ENCODE results near the gene UBL7.
A peak's percentile ranks its signal among the peaks of the same experiment; 100 is the strongest.

The UBL7 gene

DNA sequence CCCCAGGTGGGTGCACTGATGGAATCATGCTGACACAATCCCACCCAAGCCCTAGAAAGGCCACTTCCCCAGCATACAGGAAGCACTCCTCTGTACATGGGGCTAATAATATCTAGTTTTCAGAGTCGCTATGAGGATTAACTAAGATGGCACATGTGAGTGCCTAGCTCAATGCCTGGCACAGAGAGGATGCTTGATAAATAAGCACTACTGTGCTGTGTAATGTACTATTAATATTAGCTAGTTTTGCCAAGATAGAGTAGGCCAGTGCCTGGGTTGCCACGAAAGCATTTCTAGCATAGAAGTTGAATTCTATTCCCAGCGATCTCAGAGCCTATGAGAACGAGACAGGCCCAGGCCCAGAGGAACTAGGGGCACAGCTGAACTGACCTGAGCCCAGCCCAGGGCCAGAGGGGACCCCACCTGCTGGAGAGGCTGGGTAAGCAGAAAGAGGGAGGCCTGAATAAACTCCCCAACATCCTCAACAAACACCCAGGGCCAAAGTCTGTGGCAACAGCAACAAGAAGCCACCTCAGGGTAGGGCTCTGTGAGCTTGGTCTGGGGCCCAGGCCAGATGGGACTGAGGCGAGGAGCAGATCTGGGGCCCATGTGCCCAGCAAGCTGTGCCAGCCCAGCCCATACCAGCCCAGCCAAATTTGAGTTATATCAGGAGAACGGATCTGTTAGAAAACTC lies 19.6 kb downstream of the UBL7 start:
- no peak for DNase-seq (ENCODE audit: low read depth)

DNA sequence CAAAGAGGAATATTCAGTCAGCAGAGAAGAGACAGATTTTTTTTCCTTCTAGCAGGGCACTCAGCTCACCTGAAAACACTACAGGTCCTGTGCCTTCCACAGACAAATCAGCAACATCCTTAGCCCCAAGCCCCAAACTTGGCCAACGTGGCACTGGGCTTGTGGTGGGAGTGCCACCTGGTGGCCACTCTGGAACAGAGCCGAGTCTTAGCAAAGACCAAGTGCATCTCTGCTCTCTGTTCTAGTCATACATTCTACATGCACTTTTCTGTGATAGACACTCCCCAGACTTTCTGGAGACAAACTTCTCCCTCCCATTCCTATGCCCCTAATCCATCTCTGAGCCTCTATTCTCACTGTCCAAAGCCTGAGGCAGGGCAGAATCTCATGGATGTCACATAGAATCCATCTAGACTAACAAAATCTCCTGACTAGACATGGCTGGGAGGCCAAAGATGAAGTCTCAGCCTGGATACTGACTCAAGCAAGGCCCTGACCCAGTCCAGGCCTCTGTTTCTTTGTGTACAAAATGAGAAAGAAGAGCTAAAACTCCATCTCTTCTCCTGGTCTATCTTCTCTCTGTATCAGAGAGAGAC lies 22.1 kb downstream of the UBL7 start:
- DNase-seq (ENCODE audit: low read depth): peak; percentile 62

DNA sequence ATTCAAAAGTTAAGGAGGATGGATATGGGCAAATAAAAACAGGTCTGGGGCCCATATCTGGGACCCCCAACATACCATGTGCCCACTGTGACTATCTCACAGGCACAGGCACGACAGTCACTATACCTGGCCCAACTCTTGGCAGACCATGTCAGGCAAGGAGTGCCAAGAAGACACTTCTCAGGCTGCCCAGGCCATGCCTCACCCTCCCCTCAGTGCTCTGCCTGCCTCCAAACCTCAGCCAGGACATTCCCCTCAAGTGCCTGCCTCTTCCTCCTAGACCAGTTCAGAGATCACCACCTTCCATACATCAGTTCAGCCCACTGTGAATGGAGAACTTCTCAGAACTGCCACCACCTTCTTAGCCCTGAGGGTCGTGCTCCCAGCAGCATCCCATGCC lies 22.8 kb downstream of the UBL7 start:
- DNase-seq (ENCODE audit: low read depth): no peak

DNA sequence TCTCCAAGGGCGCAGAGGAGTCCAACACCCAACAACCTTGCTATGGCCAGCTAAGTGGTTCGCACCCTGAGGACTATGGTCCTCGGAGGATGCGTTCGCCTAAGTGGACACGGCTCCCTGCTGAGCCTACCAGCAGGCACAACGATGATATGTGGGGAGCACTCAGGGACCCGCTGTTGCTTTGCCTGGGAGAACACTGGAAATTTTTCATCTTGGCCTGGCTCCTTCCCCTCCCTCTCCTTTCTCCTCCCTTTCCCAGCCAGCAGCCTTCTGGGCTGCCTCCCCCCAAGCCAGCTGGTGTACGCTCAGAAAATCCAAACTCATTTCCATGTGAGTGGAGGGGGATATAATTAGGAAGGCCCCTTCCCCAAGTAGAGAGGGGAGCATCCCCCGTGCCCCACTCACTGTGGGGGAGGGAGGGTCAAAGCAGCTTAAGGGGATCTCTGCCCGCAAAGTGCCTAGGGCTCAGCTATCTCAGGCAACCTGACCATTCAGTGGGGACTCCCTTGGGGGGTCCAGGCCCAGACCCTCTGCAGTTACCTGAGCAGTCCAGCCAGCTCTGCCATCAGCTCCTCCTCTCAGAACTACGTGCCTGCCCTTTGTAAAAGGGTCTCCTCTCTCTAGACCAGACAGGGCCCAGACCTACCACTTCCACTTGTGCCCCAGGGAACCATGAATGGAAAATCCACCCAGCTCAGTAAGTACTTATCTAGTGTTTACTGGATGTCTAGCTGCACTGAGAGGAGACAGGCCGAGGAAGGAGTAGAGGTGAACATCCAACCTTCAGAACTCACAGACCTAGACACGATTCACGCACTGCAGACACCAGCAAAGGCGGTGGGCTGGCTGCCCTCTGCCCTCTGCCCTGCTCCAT lies 26.5 kb downstream of the UBL7 start:
- no peak for DNase-seq (ENCODE audit: low read depth)

DNA sequence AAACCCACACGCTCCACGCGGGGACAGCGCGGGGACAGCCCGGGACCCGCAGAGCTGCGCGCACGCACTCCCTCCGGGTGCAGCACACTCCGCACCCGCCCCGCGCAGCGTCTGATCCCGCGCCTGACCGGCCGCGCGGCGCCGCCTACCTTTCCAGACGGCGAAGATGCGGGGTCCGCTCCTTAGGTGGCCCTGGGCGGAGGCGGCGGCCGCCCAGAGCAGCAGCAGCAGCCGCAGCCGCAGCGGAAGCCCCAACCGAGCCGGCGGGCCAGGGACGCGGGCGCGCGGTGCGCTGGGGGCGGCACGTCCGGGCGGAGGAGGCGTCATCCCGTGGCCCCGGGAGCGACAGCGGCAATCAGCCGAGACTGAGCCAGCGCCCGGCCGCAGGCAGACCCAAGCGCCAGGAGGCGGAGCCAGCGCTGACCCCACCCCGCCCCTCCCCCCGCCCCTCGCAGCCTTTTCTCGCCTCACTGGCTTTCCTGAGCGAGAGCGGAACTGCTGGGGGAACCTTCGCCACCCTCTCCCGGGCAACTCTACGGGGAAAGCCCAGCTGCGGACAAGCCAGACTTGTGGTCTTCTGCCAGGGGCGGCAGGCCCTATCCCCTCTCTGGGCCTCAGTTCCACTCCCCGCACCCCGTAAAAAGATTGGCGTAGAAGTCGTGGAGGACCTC lies 27.2 kb downstream of the UBL7 start, which contains the start of gene SEMA7A:
TSS of gene SEMA7A (minus strand) at position 367 of the 671 bp plus-strand sequence. CDS start at position 327, 40 bp downstream.
- DNase-seq (ENCODE audit: low read depth): peak; percentile 42

DNA sequence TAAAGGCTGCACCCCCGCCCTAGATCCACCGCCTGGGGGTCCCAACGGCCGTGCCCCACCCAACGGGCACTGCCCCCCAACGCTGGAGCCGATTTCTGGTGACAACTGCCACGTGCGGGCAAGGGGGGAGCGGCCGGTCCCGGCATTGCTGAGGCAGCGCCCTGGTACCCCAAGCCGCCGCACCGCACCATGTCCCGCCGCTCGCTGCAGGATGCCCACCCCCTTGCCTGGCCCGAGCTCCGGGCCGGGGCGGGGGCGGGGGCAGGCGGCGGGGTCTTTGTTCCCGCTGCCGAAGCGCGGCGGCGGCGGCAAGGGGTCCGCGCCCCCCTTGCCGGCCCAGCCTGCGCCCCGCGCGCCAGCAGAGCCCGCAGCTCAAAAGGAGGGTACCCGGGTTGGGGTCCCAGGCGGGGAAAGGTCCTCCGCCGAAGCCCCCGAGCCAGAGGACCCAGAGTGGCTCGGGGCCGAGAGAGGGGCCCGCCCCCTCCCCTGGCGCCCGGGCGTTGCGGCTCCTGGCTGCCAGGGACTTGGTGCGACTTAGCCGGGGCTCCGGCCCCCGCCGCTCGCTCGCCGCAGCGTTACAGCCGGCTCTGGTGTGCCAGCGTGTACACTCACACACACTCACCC lies 27.9 kb downstream of the UBL7 start:
- no peak for DNase-seq (ENCODE audit: low read depth)

DNA sequence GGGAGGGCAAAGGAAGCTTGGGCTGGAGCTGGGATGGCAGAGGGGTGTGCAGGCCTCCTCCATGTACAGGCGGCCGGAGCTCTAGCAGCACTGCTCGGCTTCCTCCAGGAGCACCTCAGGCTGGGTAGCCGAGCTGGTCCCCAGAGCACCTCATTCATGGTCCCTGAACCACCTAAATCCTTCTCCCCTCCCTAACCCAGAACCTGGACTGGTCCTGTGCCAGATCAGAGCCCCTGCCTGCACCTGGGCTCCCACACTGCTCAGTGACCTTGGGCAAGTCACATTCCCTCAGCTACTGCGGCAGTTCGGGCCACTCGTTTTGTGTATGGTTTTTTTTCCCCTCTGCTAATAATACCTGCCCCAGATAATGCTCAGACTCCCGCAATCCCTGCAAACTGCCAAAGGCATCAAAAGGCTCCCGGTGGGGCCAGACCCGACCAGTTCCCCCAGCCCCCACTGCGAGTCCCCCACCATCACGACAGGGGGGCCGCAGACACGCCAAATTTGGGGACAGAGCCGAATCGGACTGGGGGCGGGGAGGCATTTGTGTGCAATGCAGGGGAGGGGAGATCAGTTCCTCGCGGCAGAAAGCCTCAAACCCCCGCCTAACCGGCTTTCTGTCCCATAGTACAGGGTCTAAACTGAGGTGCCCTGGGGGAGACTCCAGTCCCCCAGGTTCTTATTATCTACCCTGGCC lies 28.5 kb downstream of the UBL7 start:
- no peak for DNase-seq (ENCODE audit: low read depth)

DNA sequence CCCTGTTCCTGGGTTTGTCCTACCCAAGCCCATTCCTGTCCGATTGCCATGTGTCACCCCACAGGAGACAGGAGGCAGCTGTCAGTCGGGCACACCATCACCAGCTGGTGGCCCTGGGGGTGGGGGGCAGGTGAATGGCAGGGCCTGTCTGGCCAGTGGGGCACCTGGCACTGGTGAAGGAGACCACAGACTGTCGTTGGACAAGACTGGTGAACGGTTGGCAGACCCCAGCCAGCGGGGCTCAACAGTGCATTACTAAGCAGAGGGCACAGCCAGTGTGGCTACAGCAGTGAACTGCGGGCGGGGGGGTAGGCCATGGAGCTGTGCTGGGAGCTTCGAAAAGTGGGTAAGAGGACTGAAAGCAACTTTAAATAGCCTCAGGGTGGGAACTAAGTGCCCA lies 29.3 kb downstream of the UBL7 start:
- DNase-seq (ENCODE audit: low read depth): no peak

DNA sequence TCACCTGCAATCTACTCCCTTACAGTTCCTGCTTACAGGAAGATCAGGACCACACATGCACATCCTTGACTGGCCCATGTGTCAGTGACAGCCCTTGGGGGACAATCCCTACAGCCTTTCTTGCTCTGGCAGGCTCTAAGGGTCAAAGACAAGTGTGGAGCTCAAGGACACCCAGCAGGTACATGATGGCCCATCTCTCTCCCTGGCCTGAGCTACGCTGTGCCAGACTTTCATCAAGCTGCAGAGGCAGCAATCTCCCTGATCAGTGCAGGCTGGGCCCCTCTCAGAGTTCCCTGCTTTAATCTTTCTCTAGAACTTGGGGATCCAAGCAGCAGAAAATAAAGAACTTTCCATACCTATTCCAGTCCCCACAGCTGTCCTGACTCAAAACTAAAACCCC lies 29.8 kb downstream of the UBL7 start:
- no peak for DNase-seq (ENCODE audit: low read depth)

DNA sequence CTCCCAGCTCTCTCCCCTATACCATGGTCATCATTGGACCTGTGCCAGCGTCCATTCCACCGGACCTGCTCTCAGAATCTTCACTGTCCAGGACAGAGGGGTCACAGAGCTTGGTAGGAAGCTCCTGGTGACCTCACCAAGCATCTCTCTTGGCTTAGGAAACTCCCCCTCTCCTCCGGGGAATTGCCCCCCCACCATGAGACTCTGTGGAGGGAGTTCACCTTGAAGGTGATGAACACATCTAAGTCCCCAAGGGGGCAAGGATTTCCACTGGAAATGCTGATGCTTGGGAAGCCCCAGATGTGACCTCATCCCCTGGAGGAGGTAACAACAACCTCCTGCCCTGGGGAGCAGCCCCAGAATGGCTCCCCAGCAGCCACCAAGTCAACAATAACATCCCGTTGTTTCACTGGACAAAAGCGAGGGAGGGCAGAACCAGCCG lies 30.4 kb downstream of the UBL7 start:
- DNase-seq (ENCODE audit: low read depth): no peak

DNA sequence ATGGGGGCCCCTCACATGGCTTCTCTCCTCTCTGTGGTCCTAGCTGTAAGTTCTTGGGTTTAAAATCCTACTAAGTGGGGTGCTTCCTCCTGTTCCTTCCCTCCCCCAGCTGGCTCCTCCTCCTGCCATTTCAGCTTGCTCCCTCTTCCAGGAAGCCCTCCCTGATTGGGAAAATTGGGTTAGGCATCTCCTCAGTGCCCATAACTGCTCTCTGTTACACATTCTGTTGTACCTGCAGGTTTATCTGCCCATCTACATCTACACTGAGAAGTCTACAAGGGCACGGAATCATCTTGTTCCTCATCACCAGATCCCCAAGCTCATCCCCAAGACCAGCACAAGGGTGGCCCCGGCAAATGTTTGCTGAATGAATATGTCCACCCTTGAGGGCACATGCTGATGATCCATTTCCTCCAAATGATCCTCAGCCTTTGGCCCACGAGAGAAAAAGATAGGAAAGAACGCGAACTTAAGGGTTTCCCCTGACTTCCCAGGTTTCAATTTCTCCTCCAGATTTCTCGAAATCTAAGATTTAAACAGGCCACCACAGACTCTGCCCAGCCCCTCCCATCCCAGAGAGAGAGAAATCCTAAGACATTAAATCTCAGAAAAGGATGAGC lies 31.1 kb downstream of the UBL7 start:
- DNase-seq (ENCODE audit: low read depth): no peak

DNA sequence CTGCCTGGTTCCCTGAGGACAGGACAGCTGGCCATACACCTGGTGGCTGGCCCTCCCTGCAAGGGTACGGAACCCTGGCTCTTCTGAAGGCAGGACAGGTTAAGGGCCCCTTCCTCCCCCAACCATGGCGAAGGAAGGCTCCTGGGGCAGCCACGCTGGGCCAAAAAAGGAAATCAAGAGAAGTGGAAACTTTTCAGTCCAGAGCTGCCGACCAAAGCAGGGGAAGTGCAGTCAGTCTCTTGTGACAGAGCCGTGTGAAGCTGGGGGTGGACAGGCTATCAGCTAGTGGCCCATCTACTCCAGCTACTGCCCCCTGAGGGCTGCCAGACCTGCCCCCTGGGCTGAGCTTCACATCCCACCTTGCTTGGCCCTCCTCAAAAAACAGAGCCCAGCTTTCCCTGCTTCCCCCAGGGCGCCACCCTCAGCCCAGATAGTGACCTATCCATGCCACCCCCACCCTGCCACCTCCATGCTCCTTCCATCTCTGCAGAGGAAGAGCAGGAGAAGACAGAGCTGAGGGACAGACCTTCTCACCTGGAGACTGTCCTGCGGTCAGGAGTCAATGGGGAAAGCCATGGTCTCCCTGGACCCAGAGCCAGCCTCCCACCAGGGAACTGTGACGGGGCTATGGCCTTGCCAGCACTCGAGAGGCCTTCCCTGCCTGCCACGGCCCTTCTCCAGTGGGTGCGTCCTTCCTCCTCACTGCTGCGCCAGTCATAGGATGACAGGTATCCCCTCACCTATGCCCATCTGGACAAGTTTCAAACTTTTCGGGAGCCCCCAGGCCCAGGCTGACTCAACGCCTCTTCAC lies 31.8 kb downstream of the UBL7 start:
- no peak for DNase-seq (ENCODE audit: low read depth)

DNA sequence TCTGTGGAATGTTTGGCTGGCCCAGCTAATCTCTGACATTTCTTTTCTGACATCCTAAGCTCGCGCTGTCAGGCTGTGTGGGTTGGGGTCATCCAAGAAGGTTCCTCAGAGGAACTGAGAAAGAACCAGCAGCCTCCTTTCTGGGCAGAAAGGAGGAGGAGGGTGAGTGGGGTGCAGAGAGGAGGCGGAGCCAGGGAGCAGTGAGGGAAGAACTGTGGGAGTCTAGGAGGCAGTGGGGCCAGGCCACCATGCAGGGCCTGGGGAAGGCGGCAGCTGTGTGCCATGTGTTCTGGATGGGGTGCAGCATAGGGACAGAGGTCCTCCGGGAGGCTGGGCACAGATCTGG lies 32.5 kb downstream of the UBL7 start:
- DNase-seq (ENCODE audit: low read depth): no peak

DNA sequence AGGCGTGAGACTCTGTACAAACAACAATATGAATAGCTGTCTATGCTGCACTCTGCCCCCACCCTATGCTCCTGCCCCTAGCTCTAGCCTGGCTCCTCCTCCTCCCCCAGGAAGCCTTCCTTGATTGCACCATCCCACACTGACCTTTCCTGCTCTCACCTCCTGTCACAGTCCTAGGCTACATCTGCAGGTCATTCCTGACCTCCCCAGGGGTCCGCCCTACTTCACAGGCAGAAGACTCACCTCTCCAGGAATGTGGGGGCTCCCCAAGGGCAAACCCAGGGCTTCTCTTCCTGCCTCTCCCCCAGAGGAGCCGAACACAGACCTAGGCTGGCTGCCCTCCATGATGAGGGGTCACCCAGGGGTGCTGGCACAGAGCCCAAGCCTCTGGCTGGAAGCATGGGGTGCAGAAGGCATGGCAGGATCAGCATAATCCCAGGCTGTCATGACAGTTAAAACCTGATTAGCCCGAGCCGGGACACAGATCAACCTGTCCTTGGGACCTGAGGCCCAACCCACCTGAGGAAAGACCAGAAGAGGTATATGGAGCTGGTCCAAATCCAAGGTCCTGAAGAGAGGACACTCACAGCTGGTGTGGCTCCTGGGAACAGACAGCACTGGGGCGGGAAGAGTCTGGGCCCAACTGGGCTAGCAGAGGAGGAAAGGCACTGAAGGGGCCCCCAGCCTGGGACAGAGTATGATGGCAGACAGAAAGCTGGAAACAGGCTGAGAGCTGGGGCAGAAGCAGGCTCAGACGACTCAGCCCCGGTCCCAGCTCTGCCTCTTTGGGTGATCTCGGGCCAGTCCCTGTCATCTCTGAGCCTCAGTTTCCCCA lies 33.1 kb downstream of the UBL7 start:
- no peak for DNase-seq (ENCODE audit: low read depth)

DNA sequence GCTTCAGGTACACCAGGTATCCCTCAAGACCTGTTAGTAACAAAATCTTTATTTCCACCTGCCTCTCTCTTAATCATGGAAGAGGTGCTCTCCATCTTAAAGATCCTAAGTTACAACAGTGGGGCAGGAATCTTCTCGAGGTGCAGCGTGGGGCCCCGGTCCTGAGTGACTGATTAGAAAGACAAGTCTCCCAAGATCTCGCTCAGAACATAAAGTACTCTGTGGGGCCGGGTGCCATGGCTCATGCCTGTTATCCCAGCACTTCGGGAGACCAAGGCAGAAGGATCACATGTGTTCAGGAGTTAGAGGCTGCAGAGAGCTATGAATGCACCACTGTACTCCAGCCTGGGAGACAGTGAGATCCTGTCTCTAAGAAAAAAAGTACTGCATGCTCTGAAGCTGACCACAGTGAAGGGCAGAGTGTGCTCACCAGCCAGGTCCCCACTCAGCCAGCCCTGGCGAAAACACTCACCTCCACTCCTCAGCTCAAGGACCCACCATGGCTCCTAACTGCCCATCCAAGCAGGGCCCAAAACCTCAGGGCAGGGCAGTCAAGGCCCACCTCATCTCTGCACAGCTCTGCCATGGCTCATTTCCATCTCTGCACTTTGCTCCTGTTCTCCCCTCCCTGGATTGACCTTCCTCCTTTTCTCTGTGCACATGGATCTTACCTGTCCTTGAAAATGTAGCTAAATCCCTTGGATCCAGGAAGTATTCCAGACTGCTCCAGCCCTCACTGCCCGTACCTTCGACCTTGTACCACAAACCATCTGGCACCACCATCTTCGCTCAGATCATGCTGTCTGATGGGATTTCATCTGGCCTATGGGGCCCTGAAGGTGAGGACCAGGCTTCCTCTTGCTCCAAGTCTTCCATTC lies 34.3 kb downstream of the UBL7 start:
- DNase-seq (ENCODE audit: low read depth): no peak

DNA sequence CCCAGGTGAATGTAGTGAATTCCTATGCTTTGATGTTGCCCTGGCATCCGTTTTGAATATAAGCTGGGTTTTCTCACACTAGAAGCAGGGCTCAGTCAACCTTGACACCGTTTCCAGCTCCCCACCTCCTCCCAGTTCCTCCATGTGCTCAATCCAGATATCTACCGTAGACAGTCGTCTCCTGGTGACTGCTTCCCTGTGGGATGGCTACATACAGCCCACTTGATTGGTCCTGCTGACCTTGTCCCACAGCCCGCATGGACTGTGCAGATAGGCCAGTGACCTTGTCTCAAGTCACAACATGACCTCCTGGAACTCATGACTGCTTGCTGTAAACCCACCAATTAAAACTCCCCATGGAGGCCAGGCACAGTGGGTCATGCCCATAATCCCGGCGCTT lies 35.3 kb downstream of the UBL7 start:
- DNase-seq (ENCODE audit: low read depth): no peak

DNA sequence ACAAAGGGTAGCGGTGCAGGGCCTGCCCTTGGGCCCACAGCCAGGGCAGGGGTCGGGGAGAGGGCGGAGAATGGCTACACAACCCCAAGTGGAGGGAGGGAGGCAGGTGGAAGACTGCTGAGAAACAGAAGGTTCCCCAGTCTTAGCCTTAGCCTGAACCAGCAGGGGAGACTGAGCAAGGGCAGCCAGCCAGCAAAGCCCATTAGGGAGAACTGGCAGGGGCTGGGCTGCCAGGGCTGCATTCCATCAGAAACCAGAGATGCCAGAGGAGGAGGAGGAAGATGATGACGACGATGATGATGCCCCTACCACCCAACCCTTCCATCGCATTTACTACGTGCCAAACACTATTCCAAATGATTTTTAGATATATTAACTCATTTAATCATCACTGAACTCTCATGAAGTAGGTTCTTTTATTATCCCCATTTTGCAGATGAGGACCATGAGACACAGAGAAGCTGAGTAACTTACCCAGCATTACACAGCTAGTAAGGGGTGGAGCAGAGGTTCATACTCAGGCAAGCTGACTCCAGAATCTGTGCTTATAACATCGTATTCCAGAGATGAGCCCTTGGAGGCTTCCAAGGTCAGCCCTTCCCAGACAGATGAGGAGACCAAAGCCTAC lies 35.9 kb downstream of the UBL7 start:
- no peak for DNase-seq (ENCODE audit: low read depth)

All from amniotic epithelial cell (primary cell).